CD4-positive, CD25-positive, alpha-beta regulatory T cell (primary cell): ENCODE data around the gene CNTN5. TPM values are rescaled to one million over a fixed set of nuclear protein-coding genes. Genes with fewer than 3 reads are reported as not detected.
"Not testable (repeated sequence)": the region's sequence is repeated elsewhere in the genome, so short reads cannot be mapped to it uniquely, and the experiment has no call there.

Source experiments
- ATAC-seq, 2 donors: fragments of 150-1000 bp; cut with Tn5 transposase; one replicate each; pipeline ENCODE4 v1.10.0; 2021; ENCODE audit warnings: low read depth in 2 of 2, moderate number of reproducible peaks in 2 of 2, moderate library complexity in 1 of 2
- DNase-seq, 3 donors: peaks; one replicate each; pipeline versions ENCODE4 v3.0.0 to v3.0.0-alpha.2; 2012 to 2022; ENCODE audit warnings: mixed read lengths in 1 of 3
- H3K27ac ChIP-seq: one replicate; pipeline ENCODE4 v1.7.0; 2013; ENCODE audit warnings: mild to moderate bottlenecking, low read length; ENCODE audit not compliant: insufficient read depth, poor library complexity, severe bottlenecking
- H3K27me3 ChIP-seq: one replicate; pipeline ENCODE4 v1.7.0; 2013; ENCODE audit warnings: low read length; ENCODE audit not compliant: control insufficient read depth, insufficient read depth
- H3K36me3 ChIP-seq: one replicate; pipeline ENCODE4 v1.7.0; 2013; ENCODE audit warnings: mild to moderate bottlenecking, low read length, moderate library complexity; ENCODE audit not compliant: control insufficient read depth, insufficient read depth
- H3K4me1 ChIP-seq: 2 replicates; pipeline ENCODE4 v1.7.0; 2013; ENCODE audit warnings: mild to moderate bottlenecking, low read length; ENCODE audit not compliant: insufficient read depth, control insufficient read depth, poor library complexity, severe bottlenecking
- H3K4me3 ChIP-seq: one replicate; pipeline ENCODE4 v1.7.0; 2013; ENCODE audit warnings: low read depth, mild to moderate bottlenecking, low read length, moderate library complexity
- H3K9me3 ChIP-seq, 2 experiments: 1 replicate in 1 of 2; 2 replicates in 1 of 2; pipeline ENCODE4 v1.7.0; 2013; ENCODE audit warnings: low read length in 2 of 2, mild to moderate bottlenecking in 1 of 2, moderate library complexity in 1 of 2; ENCODE audit not compliant: control insufficient read depth in 2 of 2
- H3K27ac Mint-ChIP-seq, 3 donors: one replicate each; pipeline ENCODE4 v1.8.0; 2020 to 2022; ENCODE audit warnings: mild to moderate bottlenecking in 3 of 3, mixed read lengths in 3 of 3, moderate library complexity in 2 of 3
- H3K27me3 Mint-ChIP-seq: one replicate; pipeline ENCODE4 v1.8.0; 2022; ENCODE audit warnings: mild to moderate bottlenecking, mixed read lengths
- H3K36me3 Mint-ChIP-seq: one replicate; pipeline ENCODE4 v1.8.0; 2020; ENCODE audit warnings: mixed read lengths
- H3K4me1 Mint-ChIP-seq, 4 donors: one replicate each; pipeline ENCODE4 v1.8.0; 2020 to 2022; ENCODE audit warnings: mixed read lengths in 4 of 4, mild to moderate bottlenecking in 1 of 4
- H3K4me3 Mint-ChIP-seq, 4 donors: one replicate each; pipeline ENCODE4 v1.8.0; 2020 to 2022; ENCODE audit warnings: mild to moderate bottlenecking in 4 of 4, mixed read lengths in 4 of 4, moderate library complexity in 3 of 4
- H3K9me3 Mint-ChIP-seq, 7 donors: one replicate each; pipeline ENCODE4 v1.8.0; 2020 to 2022; ENCODE audit warnings: mixed read lengths in 7 of 7, mild to moderate bottlenecking in 3 of 7, moderate library complexity in 2 of 7
- polyA plus RNA-seq, 4 donors: library from polyadenylated mRNA; unstranded; fragments of 300-500 nt; fragmentation: Illumina TruSeq; gene quantifications; one replicate each; pipeline ENCODE4 v1.2.3, GENCODE V29; 2021
- total RNA-seq: library from RNA; stranded (reverse); gene quantifications from one replicate; pipeline ENCODE4 v1.2.3, GENCODE V29; 2022

CNTN5 gene
- total and polyA plus RNA-seq, 5 donors from 2014 or later, result not detected

GRCh38 chr11:99277281-99277680 lies 256.5 kb downstream of the CNTN5 start:
- H3K27ac ChIP-seq, result no peak overlapping the region
- H3K27ac Mint-ChIP-seq, result no peak overlapping the region
- ATAC-seq (no peak), DNase-seq (no peak)
- H3K4me3 ChIP-seq, result no peak overlapping the region
- no peaks in the 10 kb centered on the region for H3K4me1 Mint-ChIP-seq
- no peaks in the 10 kb centered on the region for H3K36me3 Mint-ChIP-seq
- no peaks in the 10 kb centered on the region for H3K27me3 ChIP-seq
- H3K9me3 ChIP-seq, result no peaks in the 10 kb centered on the region
- H3K4me3 Mint-ChIP-seq, result no peak overlapping the region
- no peaks in the 10 kb centered on the region for H3K4me1 ChIP-seq
- H3K27me3 Mint-ChIP-seq, result no peaks in the 10 kb centered on the region
- H3K36me3 ChIP-seq, result no peaks in the 10 kb centered on the region
- peaks cover 0 to 21% (median 0%) of the 10 kb centered on the region in 7 donors for H3K9me3 Mint-ChIP-seq

- no peak overlapping the region for H3K27ac Mint-ChIP-seq
- no peaks in the 10 kb centered on the region for H3K36me3 Mint-ChIP-seq
- no peaks in the 10 kb centered on the region for H3K27me3 Mint-ChIP-seq
- Histone ChIP-seq H3K27me3 (no peaks in the 10 kb centered on the region), H3K9me3 (no peaks in the 10 kb centered on the region), H3K4me1 (no peaks in the 10 kb centered on the region), H3K27ac (no peak overlapping the region), H3K4me3 (no peak overlapping the region), H3K36me3 (no peaks in the 10 kb centered on the region)
- ATAC-seq (no peak), DNase-seq (no peak)
- no peak overlapping the region for H3K4me3 Mint-ChIP-seq
- H3K9me3 Mint-ChIP-seq, result peaks cover 0 to 32% (median 4%) of the 10 kb centered on the region in 7 donors
- H3K4me1 Mint-ChIP-seq, result no peaks in the 10 kb centered on the region
Measured at GRCh38 chr11:99279266-99279665, 258.5 kb downstream of the CNTN5 start.

GRCh38 chr11:99281331-99281730 lies 260.6 kb downstream of the CNTN5 start:
- H3K9me3 Mint-ChIP-seq, result peaks cover 0 to 38% (median 4%) of the 10 kb centered on the region in 7 donors
- Histone ChIP-seq H3K4me1 (no peaks in the 10 kb centered on the region), H3K27ac (no peak overlapping the region), H3K27me3 (no peaks in the 10 kb centered on the region), H3K9me3 (no peaks in the 10 kb centered on the region), H3K36me3 (no peaks in the 10 kb centered on the region), H3K4me3 (no peak overlapping the region)
- no peak for DNase-seq
- H3K27ac Mint-ChIP-seq, result no peak overlapping the region
- H3K27me3 Mint-ChIP-seq, result no peaks in the 10 kb centered on the region
- no peaks in the 10 kb centered on the region for H3K36me3 Mint-ChIP-seq
- no peak for ATAC-seq
- no peaks in the 10 kb centered on the region for H3K4me1 Mint-ChIP-seq
- no peak overlapping the region for H3K4me3 Mint-ChIP-seq

DNA sequence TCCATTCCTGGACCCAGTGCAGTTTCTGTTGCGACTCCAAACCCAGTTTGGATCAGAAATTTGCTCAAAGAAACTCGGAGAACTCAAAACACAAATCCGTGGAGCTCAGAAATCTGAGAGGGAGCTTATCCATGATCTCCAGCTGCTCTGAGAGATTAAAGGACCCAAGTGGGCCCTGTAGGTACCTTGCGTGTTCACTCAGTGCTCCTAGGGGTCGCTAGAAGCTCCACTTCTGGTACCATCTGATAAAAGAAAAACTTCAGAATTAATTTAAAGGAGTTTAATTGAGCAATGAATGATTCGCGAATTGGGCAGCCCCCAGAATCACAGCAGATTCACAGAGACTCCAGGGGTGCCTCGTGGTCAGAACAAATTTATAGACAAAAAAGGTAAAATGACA lies 277.2 kb downstream of the CNTN5 start:
- H3K4me1 Mint-ChIP-seq, ATAC-seq, H3K27ac ChIP-seq, H3K36me3 ChIP-seq, H3K9me3 ChIP-seq, H3K27me3 Mint-ChIP-seq, H3K4me1 ChIP-seq, DNase-seq, H3K27ac Mint-ChIP-seq, H3K36me3 Mint-ChIP-seq, H3K27me3 ChIP-seq, H3K4me3 Mint-ChIP-seq, H3K4me3 ChIP-seq: not testable (repeated sequence)
- H3K9me3 Mint-ChIP-seq, result peaks cover 0 to 15% (median 9%) of the 10 kb centered on the region in 7 donors

GRCh38 chr11:99307510-99308088 lies 286.9 kb downstream of the CNTN5 start:
- Mint-ChIP-seq H3K9me3 (peaks cover 0 to 11% (median 4%) of the 10 kb centered on the region in 7 donors), H3K36me3 (no peaks in the 10 kb centered on the region), H3K27me3 (no peaks in the 10 kb centered on the region), H3K27ac (no peak overlapping the region), H3K4me1 (no peaks in the 10 kb centered on the region), H3K4me3 (no peak overlapping the region)
- H3K4me3 ChIP-seq, result no peak overlapping the region
- DNase-seq (no peak), ATAC-seq (no peak)
- H3K27me3 ChIP-seq, result no peaks in the 10 kb centered on the region
- H3K27ac ChIP-seq, result no peak overlapping the region
- no peaks in the 10 kb centered on the region for H3K36me3 ChIP-seq
- no peaks in the 10 kb centered on the region for H3K9me3 ChIP-seq
- no peaks in the 10 kb centered on the region for H3K4me1 ChIP-seq

GRCh38 chr11:99311870-99312269 lies 291.1 kb downstream of the CNTN5 start:
- Mint-ChIP-seq H3K4me3 (no peak overlapping the region), H3K4me1 (no peaks in the 10 kb centered on the region), H3K9me3 (peaks cover 0 to 14% (median 6%) of the 10 kb centered on the region in 7 donors), H3K36me3 (no peaks in the 10 kb centered on the region), H3K27ac (no peak overlapping the region), H3K27me3 (no peaks in the 10 kb centered on the region)
- no peak overlapping the region for H3K4me3 ChIP-seq
- ATAC-seq, result no peak
- H3K36me3 ChIP-seq, result no peaks in the 10 kb centered on the region
- DNase-seq, result no peak
- no peaks in the 10 kb centered on the region for H3K4me1 ChIP-seq
- H3K27ac ChIP-seq, result no peak overlapping the region
- H3K9me3 ChIP-seq, result peaks cover 0 to 2% of the 10 kb centered on the region in 2 experiments
- no peaks in the 10 kb centered on the region for H3K27me3 ChIP-seq

DNA sequence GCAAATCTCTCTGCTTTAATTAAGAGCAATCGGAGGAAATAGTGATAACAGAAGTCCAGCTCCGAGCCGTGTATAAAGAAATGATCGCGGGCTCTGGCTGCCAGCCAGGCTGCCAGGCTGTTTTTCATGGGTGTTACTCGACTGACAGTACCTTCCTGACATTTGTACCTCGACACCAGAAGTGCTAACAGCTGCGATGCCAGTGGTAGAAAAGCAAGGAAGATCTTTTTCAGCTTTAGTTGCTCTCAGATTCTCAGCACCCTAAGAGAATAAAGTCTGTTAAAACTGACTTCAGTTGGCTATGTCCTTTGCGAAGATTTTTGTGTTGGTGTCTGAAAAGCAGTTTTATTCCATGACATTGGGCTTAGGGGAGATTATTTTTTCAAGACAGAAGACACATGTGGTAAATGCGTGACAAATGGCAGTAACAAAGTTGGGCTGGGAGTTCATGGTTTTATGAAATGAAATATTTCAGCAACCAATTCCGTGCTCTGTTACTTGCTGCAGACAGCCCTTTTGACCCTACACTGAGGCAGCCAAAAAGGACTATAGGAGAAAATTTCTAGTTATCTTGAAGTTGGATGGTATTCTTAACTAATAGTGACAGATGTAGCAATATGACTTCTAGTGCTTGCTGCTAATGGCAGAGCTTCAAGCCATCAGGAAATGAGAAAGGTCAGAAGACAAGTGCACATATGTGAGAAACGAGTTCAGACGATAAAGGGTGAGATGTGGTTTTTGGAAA lies 296.2 kb downstream of the CNTN5 start:
- H3K4me3 ChIP-seq, result no peak overlapping the region
- Mint-ChIP-seq H3K27me3 (no peaks in the 10 kb centered on the region), H3K4me3 (no peak overlapping the region), H3K36me3 (no peaks in the 10 kb centered on the region), H3K9me3 (peaks cover 5 to 25% (median 13%) of the 10 kb centered on the region in 7 donors), H3K4me1 (no peaks in the 10 kb centered on the region), H3K27ac (no peak overlapping the region)
- no peak for DNase-seq
- H3K9me3 ChIP-seq, result peaks cover 2 to 4% of the 10 kb centered on the region in 2 experiments
- no peak overlapping the region for H3K27ac ChIP-seq
- ATAC-seq, result no peak
- H3K36me3 ChIP-seq, result no peaks in the 10 kb centered on the region
- H3K4me1 ChIP-seq, result no peaks in the 10 kb centered on the region
- H3K27me3 ChIP-seq, result no peaks in the 10 kb centered on the region
